IPS DF 19.7 (cell line): Measurements from ENCODE around the gene SLC4A1.

Experiments
- DNase-seq: peaks from one replicate; pipeline ENCODE4 v3.0.0-alpha.2; 2013; ENCODE audit warnings: low read depth, low spot score

SLC4A1 gene

GRCh38 chr17:44220213-44221083 is 47.5 kb downstream of the SLC4A1 start:
- no peak for DNase-seq

GRCh38 chr17:44219616-44220212 is 48.2 kb downstream of the SLC4A1 start, which contains the start of gene UBTF:
Gene UBTF (minus strand): TSS chr17:44219675. CDS start chr17:44218229, 1,446 bp downstream.
- no peak for DNase-seq

- DNase-seq: no peak
Measured at GRCh38 chr17:44219108-44219615, 48.8 kb downstream of the SLC4A1 start.

- no peak for DNase-seq
Measured at GRCh38 chr17:44218344-44219107, 49.4 kb downstream of the SLC4A1 start.

- DNase-seq: no peak
Measured at GRCh38 chr17:44217738-44218343, 50.1 kb downstream of the SLC4A1 start.

GRCh38 chr17:44216694-44217093 is 51.2 kb downstream of the SLC4A1 start:
- no peak for DNase-seq

GRCh38 chr17:44216173-44216572 is 51.8 kb downstream of the SLC4A1 start:
- DNase-seq: no peak

- no peak for DNase-seq
Measured at GRCh38 chr17:44214896-44215295, 53.0 kb downstream of the SLC4A1 start.

- DNase-seq: no peak
Measured at GRCh38 chr17:44214230-44214494, 53.8 kb downstream of the SLC4A1 start.

GRCh38 chr17:44213403-44214229 is 54.3 kb downstream of the SLC4A1 start:
- no peak for DNase-seq

- DNase-seq: no peak
Measured at GRCh38 chr17:44212507-44213402, 55.2 kb downstream of the SLC4A1 start.

- DNase-seq: no peak
Measured at GRCh38 chr17:44211281-44212265, 56.4 kb downstream of the SLC4A1 start.

- no peak for DNase-seq
Measured at GRCh38 chr17:44210342-44211192, 57.4 kb downstream of the SLC4A1 start.

GRCh38 chr17:44209786-44210341 is 58.1 kb downstream of the SLC4A1 start:
- no peak for DNase-seq

GRCh38 chr17:44207743-44208142 is 60.2 kb downstream of the SLC4A1 start:
- no peak for DNase-seq

GRCh38 chr17:44207319-44207718 is 60.6 kb downstream of the SLC4A1 start:
- DNase-seq: no peak

GRCh38 chr17:44206825-44207155 is 61.1 kb downstream of the SLC4A1 start:
- DNase-seq: no peak
